Suprapubic skin (tissue), 4 donors: ENCODE data around the gene MAP7D1. TPM values are rescaled to one million over a fixed set of nuclear protein-coding genes. Genes with fewer than 3 reads are reported as not detected.

Experiments used
- DNase-seq, 2 donors: peaks; one replicate each; pipeline ENCODE4 v3.0.0-alpha.2; 2019; ENCODE audit warnings: low spot score in 2 of 2
- H3K27ac ChIP-seq: fragments of 200-600 bp; sonication (generic); one replicate; pipeline ENCODE4 v1.5.1; 2019
- H3K27me3 ChIP-seq: fragments of 200-600 bp; sonication (generic); one replicate; pipeline ENCODE4 v1.5.1; 2019
- H3K36me3 ChIP-seq: fragments of 200-600 bp; sonication (generic); one replicate; pipeline ENCODE4 v1.5.1; 2019
- H3K4me1 ChIP-seq: fragments of 200-600 bp; sonication (generic); one replicate; pipeline ENCODE4 v1.5.1; 2019
- H3K4me3 ChIP-seq: fragments of 200-600 bp; sonication (generic); one replicate; pipeline ENCODE4 v1.5.1; 2019; ENCODE audit warnings: mild to moderate bottlenecking
- H3K9me3 ChIP-seq: fragments of 200-600 bp; sonication (generic); one replicate; pipeline ENCODE4 v1.5.1; 2019
- CTCF ChIP-seq, 2 donors: fragments of 200-600 bp in 1 of 2; fragments of 450-650 bp in 1 of 2; sonication (generic) in 1 of 2; IDR thresholded peaks; one replicate each; pipeline ENCODE4 v1.5.1; 2016 to 2019; ENCODE audit warnings: antibody characterized with exemption in 2 of 2, mild to moderate bottlenecking in 1 of 2, moderate library complexity in 1 of 2
- EP300 ChIP-seq: sonication (generic); formaldehyde crosslinking; IDR thresholded peaks from one replicate; pipeline ENCODE4 v1.6.1; 2017; ENCODE audit warnings: antibody characterized with exemption
- POLR2A ChIP-seq, 2 donors: fragments of 450-650 bp; IDR thresholded peaks; one replicate each; pipeline ENCODE4 v1.6.1; 2017; ENCODE audit warnings: antibody characterized with exemption in 2 of 2, mild to moderate bottlenecking in 2 of 2, moderate library complexity in 2 of 2
- POLR2AphosphoS5 ChIP-seq, 3 donors: sonication (generic); formaldehyde crosslinking; IDR thresholded peaks; one replicate each; pipeline ENCODE4 v1.6.1; 2017; ENCODE audit warnings: antibody characterized with exemption in 3 of 3
- WGBS: methylation state at CpG from one replicate; pipeline ENCODE4 v1.1.5; 2018; 5-methylcytosine and 5-hydroxymethylcytosine counted together
- total RNA-seq, 4 donors: library from RNA; depleted of rRNA; stranded (reverse); fragments of >200 nt; gene quantifications; one replicate each; pipeline ENCODE4 v1.1.0, GENCODE V29; 2016

Gene MAP7D1
- total RNA-seq, 4 donors from 2014 or later = 80.0 to 119 (median 94.6) TPM

- Histone ChIP-seq H3K4me1 (peaks cover 24% of the 10 kb centered on the region), H3K36me3 (no peaks in the 10 kb centered on the region), H3K27ac (no peak overlapping the region), H3K27me3 (no peaks in the 10 kb centered on the region), H3K9me3 (no peaks in the 10 kb centered on the region), H3K4me3 (no peak overlapping the region)
- TF ChIP-seq EP300 (no peak), POLR2A (IDR thresholded peaks at IDR 0.05) (no peak), CTCF (IDR thresholded peaks at IDR 0.05) (no peak), POLR2AphosphoS5 (IDR thresholded peaks at IDR 0.05) (no peak)
- no peak for DNase-seq
- WGBS = 90% methylated on average over 6 of the region's 11 CpGs
Measured at GRCh38 chr1:36128126-36128904, 27.6 kb upstream of the MAP7D1 start.

- H3K27ac ChIP-seq = no peak overlapping the region
- 97% methylated on average over 3 of the region's 3 CpGs for WGBS
Measured at GRCh38 chr1:36128905-36129206, 27.1 kb upstream of the MAP7D1 start.

GRCh38 chr1:36132029-36132428 lies 23.9 kb upstream of the MAP7D1 start:
- whole genome bisulfite sequencing = 90% methylated on average over 3 of the region's 3 CpGs
- TF ChIP-seq CTCF (IDR thresholded peaks at IDR 0.05) = no peak
- no peaks in the 10 kb centered on the region for H3K27me3 ChIP-seq
- H3K36me3 ChIP-seq = no peaks in the 10 kb centered on the region
- DNase-seq = no peak
- peaks cover 42% of the 10 kb centered on the region for H3K4me1 ChIP-seq
- no peak overlapping the region for H3K27ac ChIP-seq
- H3K4me3 ChIP-seq = no peak overlapping the region
- H3K9me3 ChIP-seq = no peaks in the 10 kb centered on the region

More at GRCh38 chr1:36128905-36129206, 27.1 kb upstream of the MAP7D1 start:
- DNase-seq = no peak
- TF ChIP-seq POLR2AphosphoS5 (IDR thresholded peaks at IDR 0.05) (no peak), CTCF (IDR thresholded peaks at IDR 0.05) (no peak), POLR2A (IDR thresholded peaks at IDR 0.05) (no peak), EP300 (no peak)
- no peak overlapping the region for H3K4me3 ChIP-seq
- H3K9me3 ChIP-seq = no peaks in the 10 kb centered on the region
- H3K36me3 ChIP-seq = no peaks in the 10 kb centered on the region
- no peaks in the 10 kb centered on the region for H3K27me3 ChIP-seq
- peaks cover 30% of the 10 kb centered on the region for H3K4me1 ChIP-seq

- H3K27ac ChIP-seq = peak overlapping the region; percentile 81
- TF ChIP-seq CTCF (IDR thresholded peaks at IDR 0.05) (no peak), POLR2A (IDR thresholded peaks at IDR 0.05) (no peak), EP300 (no peak), POLR2AphosphoS5 (IDR thresholded peaks at IDR 0.05) (no peak)
- H3K36me3 ChIP-seq = peaks cover 4% of the 10 kb centered on the region
- no peaks in the 10 kb centered on the region for H3K27me3 ChIP-seq
- no peaks in the 10 kb centered on the region for H3K9me3 ChIP-seq
- peak in 1 of 2 donors; percentile 84 for DNase-seq
- peaks cover 44% of the 10 kb centered on the region for H3K4me1 ChIP-seq
- 24% methylated on average over 3 of the region's 3 CpGs for WGBS
- H3K4me3 ChIP-seq = no peak overlapping the region
Measured at GRCh38 chr1:36133484-36133883, 22.5 kb upstream of the MAP7D1 start.

- TF ChIP-seq POLR2AphosphoS5 (IDR thresholded peaks at IDR 0.05) = no peak
- TF ChIP-seq POLR2A (IDR thresholded peaks at IDR 0.05) = no peak
- no peak for TF ChIP-seq CTCF (IDR thresholded peaks at IDR 0.05)
- no peak for TF ChIP-seq EP300
- no peak overlapping the region for H3K4me3 ChIP-seq
- no peaks in the 10 kb centered on the region for H3K27me3 ChIP-seq
- peaks cover 7% of the 10 kb centered on the region for H3K36me3 ChIP-seq
- DNase-seq = no peak
- no peaks in the 10 kb centered on the region for H3K9me3 ChIP-seq
- peaks cover 44% of the 10 kb centered on the region for H3K4me1 ChIP-seq
- H3K27ac ChIP-seq = peak overlapping the region; percentile 81
- 57% methylated on average over 6 of the region's 6 CpGs for WGBS
Measured at GRCh38 chr1:36134031-36134430, 21.9 kb upstream of the MAP7D1 start.
